BE2C (cell line): ENCODE measurements around the gene CCNQ.

Source experiments
- DNase-seq: peaks from one replicate; pipeline ENCODE4 v3.0.0-alpha.2; 2020
- H3K27me3 ChIP-seq: fragments of 250-450 bp; sonication (Bioruptor Pico); 2 replicates; pipeline ENCODE4 v1.5.1; 2020; ENCODE audit warnings: mild to moderate bottlenecking
- H3K36me3 ChIP-seq: fragments of 250-450 bp; sonication (Bioruptor Pico); 2 replicates; pipeline ENCODE4 v1.5.1; 2020; ENCODE audit warnings: mild to moderate bottlenecking
- H3K4me1 ChIP-seq: fragments of 250-450 bp; sonication (Bioruptor Pico); 2 replicates; pipeline ENCODE4 v1.5.1; 2020
- H3K4me3 ChIP-seq: 2 replicates; pipeline ENCODE4 v1.5.1; 2011; ENCODE audit warnings: low read depth, low read length
- H3K9me3 ChIP-seq: fragments of 250-450 bp; sonication (Bioruptor Pico); 2 replicates; pipeline ENCODE4 v1.5.1; 2020
- CTCF ChIP-seq: IDR thresholded peaks from 2 replicates; pipeline ENCODE4 v1.5.1; 2012; ENCODE audit warnings: mild to moderate bottlenecking, low read depth, low read length

Gene CCNQ

GRCh38 chrX:153602601-153603000 lies 3.7 kb upstream of the CCNQ start:
- TF ChIP-seq CTCF, result no peak
- no peak overlapping the region for H3K4me3 ChIP-seq
- no peaks in the 10 kb centered on the region for H3K4me1 ChIP-seq
- no peak for DNase-seq
- H3K9me3 ChIP-seq, result no peaks in the 10 kb centered on the region
- no peaks in the 10 kb centered on the region for H3K27me3 ChIP-seq
- H3K36me3 ChIP-seq, result no peaks in the 10 kb centered on the region

- Histone ChIP-seq H3K4me3 (no peak overlapping the region), H3K9me3 (no peaks in the 10 kb centered on the region), H3K4me1 (no peaks in the 10 kb centered on the region), H3K36me3 (no peaks in the 10 kb centered on the region), H3K27me3 (no peaks in the 10 kb centered on the region)
- DNase-seq, result no peak
- no peak for TF ChIP-seq CTCF
Observed at GRCh38 chrX:153601511-153602110, 2.7 kb upstream of the CCNQ start.

GRCh38 chrX:153600921-153601320 lies 2.0 kb upstream of the CCNQ start:
- DNase-seq, result no peak
- Histone ChIP-seq H3K9me3 (no peaks in the 10 kb centered on the region), H3K27me3 (no peaks in the 10 kb centered on the region), H3K4me3 (no peak overlapping the region), H3K36me3 (no peaks in the 10 kb centered on the region), H3K4me1 (no peaks in the 10 kb centered on the region)
- no peak for TF ChIP-seq CTCF

- no peak for DNase-seq
- Histone ChIP-seq H3K4me1 (no peaks in the 10 kb centered on the region), H3K36me3 (no peaks in the 10 kb centered on the region), H3K4me3 (peak overlapping the region; percentile 67), H3K9me3 (no peaks in the 10 kb centered on the region), H3K27me3 (no peaks in the 10 kb centered on the region)
- TF ChIP-seq CTCF, result no peak
Observed at GRCh38 chrX:153600032-153600373, 1.1 kb upstream of the CCNQ start.

- H3K36me3 ChIP-seq, result no peaks in the 10 kb centered on the region
- peak overlapping the region; percentile 67 for H3K4me3 ChIP-seq
- no peaks in the 10 kb centered on the region for H3K9me3 ChIP-seq
- H3K27me3 ChIP-seq, result no peaks in the 10 kb centered on the region
- TF ChIP-seq CTCF, result no peak
- no peaks in the 10 kb centered on the region for H3K4me1 ChIP-seq
- peak; percentile 92 for DNase-seq
Observed at GRCh38 chrX:153599192-153600031, 473 bp upstream of the CCNQ start.
